HG03025 (cell line): ENCODE results near the gene EPHB1.
"Not testable (repeated sequence)": the region's sequence is repeated elsewhere in the genome, so short reads cannot be mapped to it uniquely, and the experiment has no call there.

Source experiments
- ATAC-seq: cut with Tn5 transposase; IDR thresholded peaks from one replicate; pipeline ENCODE4 v1.9.1; 2021; ENCODE audit warnings: mild to moderate bottlenecking, moderate library complexity; ENCODE audit not compliant: unreplicated experiment, low FRiP score

EPHB1 gene

GRCh38 chr3:135218304-135218703 lies 423.2 kb downstream of the EPHB1 start:
- ATAC-seq = no peak

DNA sequence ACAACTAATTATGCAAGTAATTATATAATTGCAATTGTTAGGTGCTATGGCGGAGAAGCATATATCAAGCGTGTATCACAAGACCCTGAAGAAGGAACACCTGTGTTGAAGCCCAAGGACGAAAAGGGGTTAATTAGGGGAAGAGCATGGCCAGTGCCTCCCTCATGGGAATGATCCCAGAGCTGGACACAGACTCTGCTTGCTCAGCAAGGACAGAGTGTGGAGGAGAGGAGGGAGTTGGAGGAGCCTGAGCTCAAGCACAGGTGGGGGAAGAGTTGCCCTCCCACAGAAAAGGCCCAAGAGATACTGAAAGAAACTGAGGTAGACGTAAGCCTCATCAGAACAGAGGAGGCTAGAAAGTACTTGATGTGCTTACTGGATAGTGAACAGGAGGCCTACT lies 423.7 kb downstream of the EPHB1 start:
- ATAC-seq = no peak

DNA sequence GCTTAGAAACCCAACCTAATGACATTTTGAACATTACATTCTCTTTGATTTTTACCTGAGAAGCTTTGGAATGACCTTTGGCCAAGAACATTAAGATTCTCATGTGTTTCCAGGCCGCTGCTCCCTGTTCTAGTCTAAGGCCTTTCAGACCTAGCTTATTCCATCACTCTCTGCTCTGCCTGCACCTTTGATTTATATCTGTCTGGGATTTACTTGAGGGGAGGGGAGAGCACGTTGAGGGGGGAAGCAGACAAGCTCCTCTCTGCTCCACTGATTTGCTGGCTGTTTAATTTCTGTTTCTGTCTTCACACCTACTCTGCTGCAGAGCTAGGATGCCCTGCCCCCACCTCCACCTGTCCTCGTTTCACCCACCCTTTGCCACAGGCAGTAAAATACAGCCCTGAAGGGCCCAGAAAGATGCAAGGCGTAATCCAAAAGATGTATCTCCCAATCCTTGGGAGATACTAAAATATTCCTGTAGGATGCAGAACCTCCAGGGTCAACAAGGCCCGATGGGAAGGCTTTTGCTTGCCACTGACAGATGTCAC lies 429.8 kb downstream of the EPHB1 start:
- ATAC-seq = no peak

DNA sequence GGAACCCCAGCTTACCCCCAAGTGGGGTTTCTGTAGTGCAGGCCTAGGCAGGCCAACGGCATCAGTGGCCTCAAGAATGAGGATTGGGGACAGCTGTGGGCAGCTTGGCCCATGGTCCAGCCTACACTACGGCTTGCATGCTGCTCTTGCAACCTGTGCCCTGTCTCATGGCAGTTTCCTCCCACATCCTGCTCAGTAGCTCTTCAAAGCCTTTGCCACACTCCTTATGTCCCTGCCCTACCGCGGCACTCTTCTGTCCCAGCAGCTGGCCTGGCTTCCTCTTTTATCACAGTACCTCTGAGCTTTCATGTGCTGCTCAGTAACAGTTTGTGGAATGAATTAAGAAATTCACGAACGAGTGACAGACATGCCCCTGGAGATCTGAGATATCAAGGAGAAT lies 431.0 kb downstream of the EPHB1 start:
- ATAC-seq = no peak

DNA sequence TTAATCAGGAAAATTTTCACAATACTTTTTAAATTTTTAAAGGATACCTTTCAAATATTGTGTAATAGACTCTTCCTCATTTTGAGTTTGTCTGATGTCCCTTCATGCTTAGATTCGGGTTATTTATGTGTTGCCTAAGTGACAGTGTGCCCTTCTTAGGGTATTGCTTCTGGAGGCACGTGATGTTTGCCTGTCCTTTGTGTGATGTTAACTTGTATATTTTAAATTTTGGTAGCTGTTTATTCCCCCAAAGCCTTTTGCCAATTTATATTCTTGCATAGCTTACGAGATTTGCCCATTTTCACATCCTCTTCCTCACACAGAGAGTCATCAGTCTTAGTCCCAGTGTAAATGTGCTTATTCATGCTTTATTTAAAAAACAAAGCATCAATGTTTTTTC lies 433.1 kb downstream of the EPHB1 start:
- no peak for ATAC-seq

- no peak for ATAC-seq
Observed at GRCh38 chr3:135229018-135229495, 434.0 kb downstream of the EPHB1 start.

DNA sequence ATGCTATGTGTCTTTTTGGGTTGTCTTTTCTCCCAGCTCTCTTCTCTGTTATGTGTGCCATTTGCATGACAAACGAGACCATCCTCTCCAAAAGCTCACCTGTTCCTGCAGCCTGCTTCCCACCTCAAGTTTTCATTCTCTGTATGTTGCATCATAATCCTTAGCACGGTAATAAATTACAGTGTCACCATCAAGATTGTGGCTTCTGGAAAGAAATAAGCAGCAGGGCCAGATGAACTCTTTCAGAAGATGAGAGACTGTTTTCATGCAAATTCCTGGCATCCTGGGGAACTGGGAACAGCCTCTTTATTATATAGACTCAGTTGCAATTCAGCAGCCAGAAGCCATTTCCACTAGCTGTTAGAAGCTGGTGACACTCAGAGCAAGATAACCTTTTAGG lies 436.7 kb downstream of the EPHB1 start:
- ATAC-seq = no peak

- ATAC-seq = no peak
Observed at GRCh38 chr3:135232226-135232625, 437.2 kb downstream of the EPHB1 start.

GRCh38 chr3:135233476-135233875 lies 438.4 kb downstream of the EPHB1 start:
- not testable (repeated sequence) for ATAC-seq

DNA sequence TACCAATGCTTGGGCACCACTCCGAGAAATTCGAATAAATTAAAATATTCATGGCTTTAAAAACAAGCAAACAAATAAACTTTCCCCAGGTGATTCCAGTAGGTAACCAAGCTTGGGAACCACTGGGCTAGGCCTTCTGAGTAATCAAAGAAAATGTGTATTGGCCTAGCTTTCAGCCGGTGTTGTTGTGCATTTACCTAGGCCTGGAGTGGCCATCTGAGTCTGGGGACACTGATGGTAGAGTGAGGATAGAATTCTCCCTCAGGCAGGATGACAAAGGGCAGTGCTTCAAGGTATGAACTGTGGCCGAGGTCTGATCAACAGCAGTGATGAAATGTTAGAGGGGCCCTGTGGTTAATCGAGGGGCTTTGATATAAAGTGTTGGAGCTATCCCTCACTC lies 440.5 kb downstream of the EPHB1 start:
- no peak for ATAC-seq

DNA sequence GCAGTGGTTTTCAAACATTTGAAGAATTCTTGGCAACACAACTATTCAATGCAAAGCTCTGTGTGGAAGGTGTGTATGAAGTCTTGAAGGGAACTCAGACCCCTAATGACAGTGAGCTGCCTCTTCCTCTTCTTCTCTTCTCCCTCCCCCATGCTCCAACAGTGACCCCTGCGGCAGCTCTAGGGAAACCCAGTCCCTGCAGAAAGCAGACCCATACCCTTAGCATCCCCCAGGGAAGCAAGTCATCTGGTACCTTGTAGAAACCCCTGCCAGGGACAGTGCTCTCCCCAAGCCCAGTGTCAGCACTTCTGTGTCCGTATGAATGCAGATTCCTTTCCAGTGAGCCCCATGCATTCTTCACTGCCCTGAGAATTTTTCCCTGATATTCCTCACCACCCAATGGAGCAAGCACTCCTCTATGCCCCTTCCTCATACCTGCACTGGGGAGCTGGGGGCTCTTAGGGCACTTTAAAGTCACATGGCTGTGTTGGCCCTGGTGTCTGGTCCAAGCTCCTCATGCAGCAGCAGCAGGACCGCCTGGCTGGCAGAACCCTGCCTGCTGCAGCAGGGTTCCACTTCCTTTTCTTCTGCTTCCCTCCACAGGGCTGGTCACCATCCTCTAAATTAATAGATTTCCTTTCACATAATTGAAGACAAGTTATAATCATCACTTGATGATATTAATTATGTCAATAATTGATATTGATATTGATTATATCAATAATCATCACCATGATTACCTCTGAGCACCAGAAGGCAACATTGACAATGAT lies 442.5 kb downstream of the EPHB1 start:
- ATAC-seq = no peak

GRCh38 chr3:135238236-135238830 lies 443.3 kb downstream of the EPHB1 start:
- no peak for ATAC-seq

DNA sequence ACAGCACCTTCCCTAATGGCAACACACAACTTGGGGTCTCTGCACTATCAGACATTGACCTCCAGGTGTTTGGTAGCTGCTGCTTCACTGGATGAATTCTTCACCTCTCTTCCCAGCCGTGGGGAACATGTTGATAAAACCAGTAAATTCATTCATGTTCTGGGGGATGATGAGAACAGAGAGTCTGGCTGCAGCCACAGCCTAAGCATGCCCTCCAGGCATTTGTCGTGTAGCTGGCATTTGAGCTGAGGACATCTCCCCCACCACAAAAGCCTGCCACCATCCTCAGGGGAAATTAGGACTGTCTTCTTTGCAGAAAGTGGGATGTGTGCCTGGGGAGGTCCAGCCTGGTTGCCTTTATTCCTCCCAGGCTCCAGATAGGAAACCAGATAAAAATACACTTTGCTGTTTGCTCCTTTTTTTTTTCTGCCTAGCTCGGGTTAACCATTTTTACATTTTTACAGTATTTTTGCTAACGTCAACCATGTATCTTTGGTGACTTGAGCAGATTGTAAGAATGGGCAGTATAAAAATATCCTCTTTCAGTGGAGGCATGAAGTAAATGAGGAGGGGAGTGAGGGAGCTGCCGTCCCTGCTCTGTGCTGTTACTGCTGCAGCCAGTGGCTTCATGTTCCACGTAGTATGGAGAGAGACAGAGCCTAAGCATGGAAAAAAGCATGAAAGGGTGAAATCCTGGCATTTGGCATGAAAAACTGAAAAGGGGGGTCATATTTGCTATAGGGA lies 444.0 kb downstream of the EPHB1 start:
- no peak for ATAC-seq

DNA sequence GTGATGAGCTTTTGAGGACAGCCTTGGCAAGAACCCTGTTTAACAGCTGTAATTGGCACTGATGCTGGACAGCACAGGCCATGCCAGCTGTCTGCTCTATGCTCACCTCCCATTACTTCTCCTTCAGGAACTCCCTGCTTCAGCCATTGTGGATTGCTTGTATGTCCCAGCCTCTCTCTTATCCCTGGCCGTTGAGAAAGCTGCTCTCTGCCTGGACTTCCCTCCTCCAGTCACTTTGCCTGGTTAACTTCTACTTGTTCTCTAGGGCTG lies 444.5 kb downstream of the EPHB1 start:
- no peak for ATAC-seq

DNA sequence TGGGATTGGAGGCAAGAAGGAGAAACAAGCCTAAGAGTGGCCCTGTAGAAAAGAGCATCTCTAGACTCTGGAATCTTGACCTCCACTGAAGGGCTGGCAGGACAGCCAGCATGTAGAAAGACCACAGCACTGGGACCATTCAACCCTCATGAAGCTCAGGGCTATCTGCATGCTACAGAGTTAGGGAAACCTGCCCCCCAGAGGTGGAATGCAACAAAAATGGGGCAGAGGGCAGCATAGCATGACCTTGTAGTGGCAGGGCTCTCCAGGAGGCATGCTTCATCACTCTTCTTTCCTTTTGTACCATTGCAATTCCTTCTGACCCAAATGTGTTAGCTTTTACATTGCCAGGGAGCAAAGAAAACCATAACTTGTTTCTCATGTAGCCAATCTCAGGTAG lies 445.4 kb downstream of the EPHB1 start:
- no peak for ATAC-seq

DNA sequence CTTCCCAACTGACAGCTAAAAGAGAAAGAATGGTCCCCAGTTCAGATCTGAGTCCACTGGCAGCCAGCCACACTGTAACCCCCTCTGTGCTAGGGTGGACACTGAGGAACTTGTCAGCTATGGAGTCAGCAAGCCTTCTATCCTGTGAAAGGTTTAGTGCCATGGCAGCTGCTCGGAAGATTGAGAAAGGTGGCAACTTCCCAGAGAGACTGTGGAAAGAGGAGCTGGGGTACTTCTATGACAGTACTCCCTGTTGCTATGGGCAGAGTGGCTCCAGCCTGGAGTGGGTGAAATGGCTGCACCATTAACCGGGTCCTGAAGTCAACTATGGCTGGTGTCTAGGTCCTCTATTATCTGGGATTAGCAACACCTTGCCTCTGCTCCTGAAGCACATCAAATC lies 447.2 kb downstream of the EPHB1 start:
- no peak for ATAC-seq

DNA sequence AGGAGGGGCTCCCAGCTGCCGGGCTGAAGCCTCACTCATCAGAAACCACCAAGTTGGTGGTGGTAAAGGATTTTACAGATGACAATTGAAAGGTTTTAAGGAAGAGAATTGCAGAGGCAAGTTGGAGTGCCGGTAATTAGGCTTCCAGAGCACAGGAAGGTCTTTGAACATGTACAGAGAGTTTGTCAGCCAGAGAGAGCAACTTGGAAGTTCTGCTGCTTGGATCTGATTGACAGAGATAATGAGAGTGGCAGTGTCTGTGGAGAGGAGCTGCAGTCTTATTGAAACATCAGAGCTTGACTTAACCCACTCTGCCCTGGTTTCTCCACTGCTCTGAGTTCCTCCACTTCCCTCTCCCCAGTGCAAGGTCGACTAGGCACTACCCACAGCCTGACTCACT lies 448.6 kb downstream of the EPHB1 start:
- no peak for ATAC-seq

DNA sequence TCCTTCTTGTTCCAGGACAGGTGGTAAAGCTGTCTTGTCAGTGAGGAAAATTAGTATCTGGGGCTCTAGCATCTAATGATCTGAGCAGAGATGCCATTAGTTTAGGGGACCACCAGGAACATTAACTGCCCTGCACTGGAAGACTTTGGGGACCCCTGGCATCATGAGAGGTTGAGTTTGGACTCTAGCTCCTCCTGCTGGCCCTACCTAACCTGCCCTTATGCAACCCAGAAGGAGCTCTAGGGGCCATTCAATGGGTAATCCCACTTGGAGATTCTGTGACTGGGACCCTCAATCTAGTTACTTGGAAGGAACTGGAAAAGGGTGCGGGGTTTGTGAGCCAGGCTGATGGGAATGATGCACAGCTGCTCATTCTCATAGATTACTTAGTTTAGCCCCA lies 451.0 kb downstream of the EPHB1 start:
- no peak for ATAC-seq

- ATAC-seq = no peak
Observed at GRCh38 chr3:135248213-135248612, 453.2 kb downstream of the EPHB1 start.

- no peak for ATAC-seq
Observed at GRCh38 chr3:135249186-135249585, 454.1 kb downstream of the EPHB1 start.

GRCh38 chr3:135258916-135259315 lies 463.9 kb downstream of the EPHB1 start:
- ATAC-seq = no peak

- ATAC-seq = no peak
Observed at GRCh38 chr3:135260025-135260424, 465.0 kb downstream of the EPHB1 start.
